HFFc6 (cell line): ENCODE data around the gene ANKRD13A. TPM values are rescaled to one million over a fixed set of nuclear protein-coding genes. Genes with fewer than 3 reads are reported as not detected.

Experiments used
- DNase-seq: peaks from one replicate; pipeline ENCODE4 v3.0.0-alpha.2; 2018
- H3K27ac Mint-ChIP-seq: 2 replicates; pipeline ENCODE4 v1.8.0; 2020; ENCODE audit warnings: mild to moderate bottlenecking, mixed read lengths
- H3K27me3 Mint-ChIP-seq: 2 replicates; pipeline ENCODE4 v1.8.0; 2021; ENCODE audit warnings: mild to moderate bottlenecking, moderate library complexity, mixed read lengths; ENCODE audit not compliant: insufficient read depth
- H3K36me3 Mint-ChIP-seq: 2 replicates; pipeline ENCODE4 v1.8.0; 2021; ENCODE audit warnings: low read depth, mixed read lengths
- H3K4me1 Mint-ChIP-seq: 2 replicates; pipeline ENCODE4 v1.8.0; 2020; ENCODE audit warnings: low read depth, mixed read lengths
- H3K4me3 Mint-ChIP-seq: 2 replicates; pipeline ENCODE4 v1.8.0; 2020; ENCODE audit warnings: mild to moderate bottlenecking, moderate library complexity, mixed read lengths
- H3K9me3 Mint-ChIP-seq: 2 replicates; pipeline ENCODE4 v1.8.0; 2020; ENCODE audit warnings: mild to moderate bottlenecking, mixed read lengths
- total RNA-seq, 6 experiments: library from RNA; stranded (reverse); fragmentation: NEBNext Ultra II Directional; extraction: Animal tissue kit (Norgen Biotek cat#: 25700); gene quantifications; 2 replicates in 1 of 6; 3 replicates in 5 of 6; pipeline ENCODE4 v1.2.3, GENCODE V29; 2021
- TF ChIP-seq, protein P1 (sequence below): fragments of 200-600 bp; sonication (generic); IDR thresholded peaks from 2 replicates; pipeline ENCODE4 v1.5.0; 2021; ENCODE audit warnings: antibody characterized with exemption, mild to moderate bottlenecking

Gene ANKRD13A
- total RNA-seq, 6 experiments from 2014 or later: 133 to 150 (median 146) TPM

DNA sequence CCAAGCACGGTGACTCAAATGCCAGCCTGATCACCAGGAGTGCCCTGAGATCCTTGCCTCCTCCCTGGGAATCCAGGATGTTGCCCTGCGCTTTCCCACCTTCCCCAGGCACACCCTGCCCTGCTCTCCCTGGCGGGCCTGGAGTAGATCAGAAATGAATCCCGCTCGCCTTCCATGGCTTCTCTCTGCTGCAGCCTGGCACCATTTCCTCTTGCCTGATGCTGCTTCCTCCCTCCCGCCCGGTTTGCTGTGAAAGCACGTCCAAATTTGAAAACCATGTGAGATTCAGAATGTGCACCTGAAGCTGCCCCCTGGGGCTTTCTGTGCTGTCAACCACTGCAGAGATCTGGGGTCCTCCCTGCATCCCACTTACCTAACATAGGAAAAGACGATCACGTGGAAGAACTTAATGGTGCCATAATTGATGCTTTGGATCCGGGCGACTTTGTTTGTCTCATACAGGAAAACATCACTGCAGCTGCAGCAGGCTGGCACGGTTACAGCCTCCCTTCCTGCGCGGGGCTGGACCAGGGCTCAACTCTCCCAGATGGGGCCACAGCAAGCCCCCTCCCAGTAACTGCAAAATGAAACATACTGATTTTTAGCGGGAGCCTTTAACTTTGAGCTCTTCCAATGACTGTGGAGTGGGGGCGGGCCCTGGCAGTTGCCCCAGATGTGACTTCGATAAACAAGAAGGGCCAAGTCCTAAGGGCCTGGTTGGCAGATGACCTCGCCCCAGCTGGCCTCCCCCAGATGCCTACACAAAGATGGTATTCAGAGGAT, 74.0 kb downstream of the ANKRD13A start:
- Mint-ChIP-seq H3K27me3 (peaks cover 12% of the 10 kb centered on the region), H3K4me1 (peaks cover 12% of the 10 kb centered on the region), H3K27ac (no peak overlapping the region), H3K36me3 (no peaks in the 10 kb centered on the region), H3K4me3 (peak overlapping the region; percentile 85), H3K9me3 (no peaks in the 10 kb centered on the region)
- TF ChIP-seq, protein P1, sequence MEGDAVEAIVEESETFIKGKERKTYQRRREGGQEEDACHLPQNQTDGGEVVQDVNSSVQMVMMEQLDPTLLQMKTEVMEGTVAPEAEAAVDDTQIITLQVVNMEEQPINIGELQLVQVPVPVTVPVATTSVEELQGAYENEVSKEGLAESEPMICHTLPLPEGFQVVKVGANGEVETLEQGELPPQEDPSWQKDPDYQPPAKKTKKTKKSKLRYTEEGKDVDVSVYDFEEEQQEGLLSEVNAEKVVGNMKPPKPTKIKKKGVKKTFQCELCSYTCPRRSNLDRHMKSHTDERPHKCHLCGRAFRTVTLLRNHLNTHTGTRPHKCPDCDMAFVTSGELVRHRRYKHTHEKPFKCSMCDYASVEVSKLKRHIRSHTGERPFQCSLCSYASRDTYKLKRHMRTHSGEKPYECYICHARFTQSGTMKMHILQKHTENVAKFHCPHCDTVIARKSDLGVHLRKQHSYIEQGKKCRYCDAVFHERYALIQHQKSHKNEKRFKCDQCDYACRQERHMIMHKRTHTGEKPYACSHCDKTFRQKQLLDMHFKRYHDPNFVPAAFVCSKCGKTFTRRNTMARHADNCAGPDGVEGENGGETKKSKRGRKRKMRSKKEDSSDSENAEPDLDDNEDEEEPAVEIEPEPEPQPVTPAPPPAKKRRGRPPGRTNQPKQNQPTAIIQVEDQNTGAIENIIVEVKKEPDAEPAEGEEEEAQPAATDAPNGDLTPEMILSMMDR: no peak
- DNase-seq: no peak

DNA sequence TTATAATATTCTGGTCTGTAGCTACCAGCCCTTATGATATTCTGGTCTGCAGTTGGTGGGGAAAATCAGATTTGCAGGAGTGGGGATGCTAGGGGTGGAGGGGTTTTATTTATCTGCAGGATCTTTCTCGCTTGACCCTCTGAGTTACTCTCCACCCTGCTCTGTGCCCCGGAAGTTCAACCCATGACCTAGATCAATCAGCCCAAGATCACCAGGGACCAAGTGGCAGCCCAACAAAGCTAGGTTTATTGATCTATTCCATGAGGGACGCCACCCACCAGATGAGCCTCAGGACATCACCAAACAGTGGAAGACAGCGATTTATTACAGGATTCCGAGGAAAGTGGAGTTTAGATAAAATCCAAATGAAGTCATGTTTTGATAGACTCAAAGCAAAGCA, 74.9 kb downstream of the ANKRD13A start:
- Mint-ChIP-seq H3K27ac (no peak overlapping the region), H3K9me3 (no peaks in the 10 kb centered on the region), H3K4me1 (peaks cover 12% of the 10 kb centered on the region), H3K27me3 (peaks cover 11% of the 10 kb centered on the region), H3K36me3 (no peaks in the 10 kb centered on the region), H3K4me3 (no peak overlapping the region)
- no peak for DNase-seq
- TF ChIP-seq, protein P1: no peak

DNA sequence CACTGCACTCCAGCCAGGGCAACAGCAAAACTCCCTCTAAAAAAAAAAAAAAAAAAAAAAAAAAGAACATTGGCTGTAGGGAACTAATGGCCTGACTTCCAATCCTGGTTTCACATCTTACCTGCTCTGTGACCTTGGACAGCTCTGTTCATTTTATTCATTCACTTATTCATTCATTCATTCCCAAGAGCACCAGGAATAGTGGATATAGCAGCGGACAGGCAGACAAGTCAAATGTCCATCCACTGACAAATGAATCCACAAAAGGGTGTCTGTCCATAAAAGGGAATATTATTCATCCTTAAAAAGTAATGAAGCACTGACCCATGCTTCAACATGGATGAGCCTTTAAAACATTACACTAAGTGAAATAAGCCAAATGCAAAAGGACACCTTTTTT, 76.7 kb downstream of the ANKRD13A start:
- Mint-ChIP-seq H3K27me3 (peaks cover 9% of the 10 kb centered on the region), H3K36me3 (no peaks in the 10 kb centered on the region)

DNA sequence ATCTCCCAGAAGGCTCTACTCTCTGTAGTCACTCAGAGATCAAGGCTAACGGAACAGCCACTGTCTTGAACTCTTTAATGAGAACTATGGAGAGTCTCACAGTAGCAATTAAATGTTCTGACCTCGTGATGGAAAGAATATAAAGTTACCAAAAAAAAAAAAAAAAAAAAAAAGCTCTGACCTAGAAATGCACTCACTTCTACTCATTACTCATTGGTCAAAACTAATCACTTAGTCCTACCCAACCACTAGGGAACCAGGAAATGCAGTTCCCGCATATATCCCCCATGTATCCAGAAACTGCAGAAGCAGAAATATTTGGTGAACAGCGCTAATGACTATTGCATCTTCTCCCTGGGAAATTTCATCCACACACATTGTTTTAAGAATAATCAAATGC, 78.6 kb downstream of the ANKRD13A start:
- TF ChIP-seq, protein P1: no peak
- no peak for DNase-seq
- Mint-ChIP-seq H3K27me3 (peaks cover 5% of the 10 kb centered on the region; the same call in 1 of the 2 replicates), H3K4me1 (peaks cover 17% of the 10 kb centered on the region), H3K4me3 (no peak overlapping the region), H3K27ac (no peak overlapping the region), H3K36me3 (no peaks in the 10 kb centered on the region), H3K9me3 (no peaks in the 10 kb centered on the region)

More for the DNA sequence above, 76.7 kb downstream of the ANKRD13A start:
- Mint-ChIP-seq H3K4me1 (peaks cover 18% of the 10 kb centered on the region), H3K4me3 (no peak overlapping the region), H3K9me3 (no peaks in the 10 kb centered on the region), H3K27ac (no peak overlapping the region)
- TF ChIP-seq, protein P1: no peak
- no peak for DNase-seq

DNA sequence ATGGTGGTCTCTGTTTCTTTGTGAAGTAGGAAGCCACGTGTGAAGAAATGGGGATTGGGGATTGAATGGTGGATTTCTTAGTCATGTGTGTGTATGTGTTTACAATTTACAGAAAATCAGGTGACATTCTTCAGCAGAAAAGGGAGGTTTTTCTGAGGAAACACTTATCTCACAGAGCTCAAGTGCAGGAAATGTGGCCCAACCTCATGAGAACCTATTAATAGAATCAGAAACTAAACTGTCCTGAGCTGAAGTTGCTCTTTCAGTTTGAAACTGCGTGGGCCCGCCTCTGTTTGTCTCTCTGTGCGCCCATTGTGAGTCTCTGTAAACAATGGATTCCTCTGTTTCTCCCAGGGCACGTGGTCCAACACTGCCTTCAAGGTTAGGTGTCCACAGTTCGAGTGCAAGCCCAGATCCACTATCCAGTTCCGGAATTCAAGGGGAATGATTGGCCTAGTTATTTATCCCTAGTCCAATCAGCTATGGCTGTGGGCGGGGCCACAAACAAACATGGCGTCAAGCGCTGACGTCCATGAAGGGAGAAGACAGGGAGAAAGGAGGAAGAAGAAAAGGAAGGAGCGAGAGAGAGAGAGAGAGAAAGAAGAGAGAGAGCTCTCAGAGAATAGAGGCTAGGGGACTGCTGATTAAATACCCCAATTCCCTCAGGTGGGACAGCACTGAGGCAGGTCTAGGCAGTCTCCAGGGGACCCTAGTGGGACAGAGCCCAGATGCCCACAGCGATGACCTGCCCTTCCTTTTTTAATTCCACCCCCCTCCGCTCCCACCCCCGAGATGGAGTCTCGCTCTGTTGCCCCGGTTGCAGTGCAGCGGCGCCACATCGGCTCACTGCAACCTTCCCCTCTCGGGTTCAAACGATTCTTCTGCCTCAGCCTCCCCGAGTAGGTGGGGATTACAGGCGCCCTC, 80.5 kb downstream of the ANKRD13A start:
- Mint-ChIP-seq H3K27me3 (peaks cover 9% of the 10 kb centered on the region), H3K4me3 (no peak overlapping the region; the same call in 1 of the 2 replicates), H3K36me3 (no peaks in the 10 kb centered on the region), H3K9me3 (no peaks in the 10 kb centered on the region), H3K27ac (no peak overlapping the region), H3K4me1 (peaks cover 6% of the 10 kb centered on the region)
- DNase-seq: no peak
- TF ChIP-seq, protein P1: no peak
